ENCODE data around the gene CCDC158. TPM values are rescaled to one million over a fixed set of nuclear protein-coding genes. Genes with fewer than 3 reads are reported as not detected.
A peak's percentile ranks its signal among the peaks of the same experiment; 100 is the strongest.
"Not testable (repeated sequence)": the region's sequence is repeated elsewhere in the genome, so short reads cannot be mapped to it uniquely, and the experiment has no call there.

The CCDC158 gene
- total RNA-seq, 1 donor from 2014 or later = 0.51 TPM

DNA sequence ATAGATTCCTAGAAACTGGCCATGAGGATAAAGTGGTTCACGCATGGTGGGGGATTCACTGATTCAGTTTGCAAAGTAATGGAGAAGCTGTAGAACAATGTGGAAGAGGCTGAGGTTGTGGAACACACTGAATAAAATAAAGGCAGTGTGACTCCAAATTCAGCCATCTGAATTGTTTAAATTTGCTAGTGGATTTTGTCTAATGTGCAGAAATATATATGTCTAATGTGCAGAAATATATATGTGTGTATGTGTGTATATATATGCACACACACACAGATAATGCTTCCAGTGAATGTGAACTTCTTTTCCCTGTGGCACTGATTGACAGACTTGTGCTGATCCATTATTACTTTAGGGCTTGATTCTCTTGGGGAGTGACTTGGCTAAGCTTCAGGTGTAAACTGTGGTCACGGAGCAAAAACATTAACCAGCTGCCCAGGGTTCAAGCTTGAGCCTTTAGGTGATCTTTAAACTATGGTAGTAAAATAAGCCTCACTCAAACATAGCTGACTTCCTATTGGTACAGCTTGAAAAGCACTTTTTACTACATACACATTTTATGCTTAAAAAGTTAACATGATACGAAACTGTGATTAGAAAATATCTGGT is 110.9 kb downstream of the CCDC158 start:
- DNase-seq = no peak

DNA sequence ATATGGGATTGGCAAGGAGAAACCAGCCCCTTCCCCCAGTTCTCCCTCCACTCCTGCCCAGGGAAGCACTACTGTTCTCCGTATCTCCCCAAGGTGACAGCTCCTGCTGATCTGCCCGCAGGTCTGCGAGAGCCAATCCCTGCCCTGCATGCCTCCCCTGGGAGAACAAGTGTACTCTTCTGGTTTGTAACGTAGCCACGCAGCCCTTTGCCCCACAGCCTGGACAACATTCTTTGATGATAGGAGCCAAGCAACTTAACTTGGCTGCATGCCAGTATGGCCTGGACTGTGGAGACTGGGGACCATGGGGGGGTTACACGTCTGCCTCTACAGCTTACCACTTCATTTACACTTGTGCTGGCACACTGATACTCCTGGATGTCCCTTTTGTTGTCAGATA is 112.4 kb downstream of the CCDC158 start:
- DNase-seq = peak; percentile 70

DNA sequence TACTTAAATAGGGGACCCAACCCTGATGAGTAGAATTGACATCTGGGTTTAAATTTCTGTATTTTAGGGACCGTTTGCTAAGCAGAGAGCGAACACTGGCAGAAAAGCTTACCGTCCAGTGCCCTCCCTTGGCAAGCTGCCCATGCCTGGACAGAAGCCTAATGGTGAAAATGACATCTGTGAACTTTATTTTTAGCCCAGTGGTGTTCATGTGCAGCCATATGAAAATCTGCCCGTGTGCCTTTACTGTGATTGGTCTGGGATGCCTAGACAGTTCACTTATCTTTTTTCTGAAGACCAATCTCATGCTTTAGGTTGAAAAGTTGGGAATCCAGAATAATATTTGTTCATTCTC is 113.3 kb downstream of the CCDC158 start:
- peak; percentile 78 for DNase-seq

DNA sequence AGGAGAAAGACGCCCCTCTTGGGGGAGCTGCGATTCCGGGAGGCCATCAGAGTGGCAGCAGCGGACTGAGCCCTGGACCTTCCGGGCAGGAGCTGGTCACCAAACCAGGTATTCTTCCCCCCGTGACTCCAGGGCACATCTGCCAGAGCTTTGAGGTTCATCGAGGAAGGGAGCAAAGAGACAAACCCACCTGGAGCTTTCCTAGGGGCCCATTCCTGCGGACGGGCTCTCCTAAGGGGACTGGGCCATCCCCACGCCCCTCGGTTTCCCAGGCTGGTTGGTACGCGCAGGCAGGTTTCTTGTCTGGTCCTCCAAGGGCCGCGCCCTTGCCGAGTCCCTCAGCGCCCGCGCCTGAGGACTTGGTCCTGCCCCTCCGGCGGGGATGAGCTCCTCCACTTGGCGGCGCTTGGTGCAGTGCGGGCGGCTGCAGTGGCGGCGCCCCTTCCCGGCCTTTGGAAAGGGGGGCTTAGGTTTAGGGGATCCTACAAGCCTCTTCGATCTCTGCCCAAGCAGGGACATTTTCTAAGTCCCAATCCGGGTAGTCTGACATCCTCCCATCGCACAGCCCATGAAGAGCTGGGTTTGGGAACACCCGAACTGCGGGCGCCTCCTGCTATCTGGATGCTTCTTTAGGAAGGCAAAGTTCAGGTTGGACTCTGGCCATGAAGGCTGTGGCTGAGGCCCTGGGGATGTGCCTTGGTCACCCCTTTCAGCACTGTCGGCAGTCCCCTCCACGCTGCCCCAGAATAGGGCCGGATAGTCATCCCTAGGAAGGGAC is 113.9 kb downstream of the CCDC158 start:
- peak; percentile 66 for DNase-seq

DNA sequence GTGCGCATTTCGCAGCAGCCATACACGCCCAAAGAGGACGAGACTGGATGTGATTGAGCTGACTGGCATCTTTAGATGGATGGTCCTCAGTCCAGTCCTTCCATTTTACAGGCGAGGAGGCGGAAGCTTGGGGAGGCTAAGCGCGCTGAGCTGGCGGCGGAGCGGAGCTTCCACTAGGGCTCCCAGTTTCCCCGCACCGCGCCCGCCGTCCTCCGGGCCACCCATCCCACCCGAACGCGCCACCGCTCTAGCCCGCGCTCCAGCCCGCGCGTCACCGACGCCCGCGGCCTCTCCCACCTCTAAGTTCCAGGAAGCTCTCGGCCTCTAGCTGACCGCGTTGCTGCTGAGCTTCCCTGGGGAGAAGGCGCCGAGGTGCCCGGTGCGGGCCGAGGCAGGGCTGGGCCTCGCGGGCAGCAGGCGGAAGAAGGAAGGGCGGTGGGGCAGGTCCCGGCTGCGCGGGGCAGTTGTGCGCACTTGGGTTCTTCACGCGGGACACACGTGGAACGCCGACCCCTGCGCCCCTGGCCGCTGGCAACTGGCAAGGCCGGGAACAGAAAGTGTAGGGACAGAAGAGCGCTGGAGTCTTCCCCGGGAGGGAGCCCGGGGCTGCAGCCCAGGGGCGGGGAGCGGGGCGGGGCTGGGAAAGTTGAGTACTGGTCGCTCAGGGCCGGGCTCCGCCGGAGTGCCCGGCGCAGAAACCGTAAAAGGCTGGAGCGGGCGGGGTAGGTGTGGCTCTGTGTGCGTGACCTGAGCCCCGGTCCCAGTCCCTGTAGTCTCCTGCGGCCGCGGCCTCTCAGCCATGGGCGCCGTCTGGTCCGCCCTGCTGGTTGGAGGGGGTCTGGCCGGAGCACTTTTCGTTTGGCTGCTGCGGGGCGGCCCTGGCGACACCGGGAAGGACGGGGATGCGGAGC is 114.7 kb downstream of the CCDC158 start, which contains the start of gene STBD1:
Gene STBD1 (plus strand): TSS at position 763 of the 911 bp plus-strand sequence. CDS start 37 bp downstream, at position 800.
- peak; percentile 85 for DNase-seq

DNA sequence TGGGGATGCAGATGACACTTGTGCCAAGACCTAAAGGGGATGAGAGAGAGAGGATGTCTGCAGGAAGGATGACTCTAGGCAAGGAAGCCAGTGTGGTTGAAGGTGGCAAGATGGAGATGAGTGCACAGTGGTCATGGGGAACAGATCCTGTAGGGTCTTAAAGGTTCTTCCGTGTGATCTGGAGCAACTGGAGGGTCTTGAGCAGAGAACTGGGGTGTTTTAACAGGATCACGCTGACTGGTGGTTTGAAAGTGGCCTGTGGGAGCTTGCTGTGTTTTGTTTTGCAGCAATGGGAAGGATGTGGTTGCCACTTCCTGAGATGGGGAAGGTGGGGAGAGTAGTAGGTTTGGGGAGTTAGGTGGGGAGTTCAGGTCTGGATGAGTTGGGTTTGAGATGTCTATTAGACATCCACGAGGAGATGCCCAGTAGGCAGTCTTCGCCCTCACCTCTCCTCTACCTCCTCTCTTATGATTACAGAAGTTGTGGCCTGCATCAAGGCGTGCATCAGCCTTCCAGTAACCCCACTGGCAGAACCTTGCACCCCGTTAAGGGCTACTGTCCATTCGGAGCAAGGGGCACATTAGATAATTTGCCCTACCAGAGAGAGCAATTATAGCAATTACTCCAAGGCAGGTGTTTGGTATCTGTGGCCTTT is 115.8 kb downstream of the CCDC158 start:
- no peak for DNase-seq

DNA sequence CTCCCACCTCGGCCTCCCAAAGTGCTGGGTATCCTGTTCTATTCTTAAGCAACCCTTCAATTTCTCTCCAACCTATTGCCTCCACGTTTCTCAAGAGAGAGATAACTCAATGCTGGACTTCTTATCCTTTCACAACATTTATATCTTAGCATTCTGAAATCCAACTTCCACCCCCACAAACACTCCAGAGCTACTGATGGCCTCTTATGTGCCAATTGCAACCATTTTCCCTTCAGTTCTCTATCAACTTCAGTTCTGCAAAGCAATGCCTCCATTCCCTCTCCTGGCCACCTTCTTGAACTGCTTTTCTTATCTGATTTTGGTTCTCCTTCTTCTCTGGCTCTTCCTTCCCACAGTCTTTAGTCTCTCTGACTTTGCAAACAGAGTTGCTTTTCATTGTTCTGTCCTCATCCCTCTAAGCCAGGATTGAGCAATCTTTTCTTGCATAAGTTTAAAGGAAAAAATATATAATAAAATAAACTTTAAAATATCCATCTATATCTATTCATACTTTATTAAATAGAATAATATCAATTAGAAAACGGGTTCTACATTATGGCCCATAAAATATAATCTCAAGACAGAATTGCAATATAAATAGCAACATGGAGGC is 118.0 kb downstream of the CCDC158 start:
- no peak for DNase-seq

DNA sequence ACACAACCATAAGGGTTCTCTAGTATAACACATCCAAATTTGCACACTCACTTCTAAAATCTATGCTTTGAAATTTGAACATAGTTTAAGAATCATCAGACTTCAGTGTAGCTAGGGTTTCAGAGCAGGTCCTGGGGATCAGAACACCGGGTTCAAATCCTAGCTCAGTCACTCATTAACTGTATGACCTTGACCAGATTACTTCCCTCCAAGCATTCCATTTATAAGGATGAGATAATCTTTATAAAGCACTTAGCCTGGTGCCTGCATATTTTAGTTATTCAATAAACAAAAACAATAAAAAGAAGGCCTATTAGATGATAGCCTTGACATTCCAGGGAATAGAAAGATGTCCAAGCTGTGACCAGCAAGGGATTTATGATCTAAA is 119.2 kb downstream of the CCDC158 start:
- DNase-seq = no peak

DNA sequence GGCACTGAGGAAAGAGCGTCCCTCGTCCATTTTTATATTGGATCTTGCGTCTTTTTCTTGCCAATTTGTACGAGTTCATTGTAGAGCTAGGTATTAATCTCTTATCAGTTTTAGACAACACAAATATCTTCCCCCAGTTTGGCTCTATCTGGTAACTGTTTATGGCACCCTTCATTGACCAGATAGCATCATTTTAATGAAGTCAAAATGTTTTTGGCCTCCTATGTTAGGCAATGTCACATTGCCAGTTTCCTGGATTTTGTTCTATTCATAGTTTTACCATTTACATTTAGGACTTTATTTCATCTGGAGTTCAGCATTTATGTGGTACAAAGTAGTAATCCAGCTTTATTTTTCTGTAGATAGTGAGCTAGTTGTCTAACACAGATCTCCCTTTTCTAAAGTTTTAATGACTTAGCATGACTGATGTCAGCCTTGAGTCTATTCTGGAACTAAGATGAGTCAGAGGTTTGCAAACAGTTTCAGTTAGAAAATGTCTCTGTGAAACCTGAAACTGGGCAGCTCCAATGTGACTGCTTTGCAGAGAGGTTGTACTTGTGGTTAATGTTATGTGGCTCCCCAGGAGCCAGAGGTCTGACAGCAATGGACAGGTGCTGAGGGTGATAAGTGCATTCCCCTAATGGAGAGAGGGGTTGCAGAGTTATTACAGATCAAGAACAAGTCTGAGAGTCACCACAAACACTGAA is 119.7 kb downstream of the CCDC158 start:
- peak; percentile 75 for DNase-seq

DNA sequence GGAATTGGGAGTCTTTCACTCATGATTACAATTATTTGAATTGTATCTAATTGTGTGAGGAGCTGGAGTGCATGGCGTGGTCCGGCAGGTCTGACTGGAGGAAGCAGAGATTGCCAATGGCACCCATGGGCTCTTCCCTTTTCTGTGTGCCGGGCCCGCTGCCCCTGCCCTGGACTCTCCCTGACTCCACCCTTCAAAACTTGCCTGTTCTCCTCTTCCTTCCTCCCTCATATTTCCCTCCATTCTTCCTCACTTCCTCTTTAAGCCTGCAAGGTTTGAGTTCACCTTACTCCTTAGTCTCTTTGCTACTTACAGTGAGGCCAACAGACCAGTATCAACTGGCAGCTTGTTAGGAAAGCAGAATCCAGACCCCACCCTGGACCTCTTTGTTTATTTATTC is 120.9 kb downstream of the CCDC158 start:
- no peak for DNase-seq

DNA sequence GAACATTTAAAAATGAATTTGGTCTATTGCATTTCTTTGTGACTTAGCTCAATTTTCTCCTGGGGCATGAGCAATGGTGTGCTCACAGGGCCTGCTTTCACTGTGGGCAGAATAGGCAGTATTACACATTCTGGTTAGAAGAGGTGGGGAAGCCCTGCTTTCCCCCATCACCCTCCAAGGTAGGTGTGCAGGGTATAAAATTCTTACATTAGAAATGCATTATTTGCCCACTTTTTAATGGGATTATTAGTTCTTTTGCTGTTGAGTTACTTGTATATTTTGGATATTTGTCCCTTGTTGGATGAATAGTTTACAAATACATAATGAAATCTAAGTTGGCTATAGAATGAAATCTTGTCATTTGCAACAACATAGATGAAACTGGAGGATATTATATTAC is 122.7 kb downstream of the CCDC158 start:
- DNase-seq = no peak

DNA sequence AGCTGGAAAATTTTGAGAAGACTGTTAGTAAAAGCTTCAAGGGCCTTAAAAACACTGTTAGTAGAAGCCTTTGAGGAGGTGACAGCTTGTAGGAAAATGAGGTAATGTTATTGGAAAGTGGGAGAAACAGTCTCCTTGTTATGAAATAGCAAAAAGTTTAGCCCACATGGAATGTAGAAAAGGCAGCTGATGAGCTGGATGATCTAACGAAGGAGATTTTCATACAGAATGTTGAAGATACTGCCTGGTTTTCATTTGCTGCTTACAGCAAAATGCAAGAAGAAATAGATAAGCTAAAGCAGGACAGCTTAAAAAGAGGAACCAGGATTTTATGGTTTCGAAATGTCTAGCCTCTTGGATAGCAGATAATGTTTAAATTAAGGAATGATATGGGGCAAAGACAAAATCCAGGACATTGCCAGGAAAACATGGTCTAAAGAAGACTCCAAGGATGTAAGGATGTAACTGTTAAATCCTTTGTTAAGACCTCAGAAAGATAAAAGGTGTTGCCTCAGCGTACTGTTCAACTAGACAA is 124.6 kb downstream of the CCDC158 start:
- no peak for DNase-seq

DNA sequence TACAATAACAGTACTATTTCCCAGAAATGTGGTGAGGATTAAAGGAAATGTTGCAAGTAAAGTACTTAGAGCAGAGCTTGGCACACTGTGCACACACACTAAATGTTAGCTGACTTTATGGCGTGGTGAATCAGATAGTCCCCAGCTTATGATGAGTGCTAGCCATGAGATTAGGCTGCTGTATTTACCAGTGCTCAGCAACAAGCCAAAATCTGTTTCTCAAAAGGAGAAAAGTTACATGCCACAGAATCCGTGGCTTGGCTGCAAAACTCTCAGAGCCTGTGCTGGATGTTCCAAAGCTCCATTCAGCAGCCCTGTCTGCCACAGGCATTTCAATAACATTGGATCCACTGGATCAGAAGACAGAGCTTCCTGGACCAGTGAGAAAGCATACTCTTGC is 127.2 kb downstream of the CCDC158 start:
- DNase-seq = no peak

DNA sequence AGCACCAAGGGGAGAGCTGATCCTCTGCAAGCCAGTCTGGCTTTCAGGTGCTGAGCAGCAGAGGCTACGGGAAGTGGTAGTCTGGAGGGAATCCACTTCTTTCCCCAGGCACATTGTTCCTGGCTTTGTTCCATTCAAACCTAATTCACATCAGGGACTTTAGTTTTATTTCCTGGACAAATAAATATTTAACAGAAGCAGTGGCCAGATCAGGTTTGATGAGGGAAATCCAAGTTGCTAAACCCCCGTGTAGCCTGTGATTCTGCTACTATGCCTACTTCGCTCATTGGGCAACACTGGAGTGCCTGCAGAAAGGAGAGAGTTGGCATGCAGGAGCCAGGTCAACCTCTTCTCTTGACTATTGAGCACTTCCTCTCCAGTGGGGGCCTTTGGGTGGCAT is 128.2 kb downstream of the CCDC158 start:
- DNase-seq = no peak

DNA sequence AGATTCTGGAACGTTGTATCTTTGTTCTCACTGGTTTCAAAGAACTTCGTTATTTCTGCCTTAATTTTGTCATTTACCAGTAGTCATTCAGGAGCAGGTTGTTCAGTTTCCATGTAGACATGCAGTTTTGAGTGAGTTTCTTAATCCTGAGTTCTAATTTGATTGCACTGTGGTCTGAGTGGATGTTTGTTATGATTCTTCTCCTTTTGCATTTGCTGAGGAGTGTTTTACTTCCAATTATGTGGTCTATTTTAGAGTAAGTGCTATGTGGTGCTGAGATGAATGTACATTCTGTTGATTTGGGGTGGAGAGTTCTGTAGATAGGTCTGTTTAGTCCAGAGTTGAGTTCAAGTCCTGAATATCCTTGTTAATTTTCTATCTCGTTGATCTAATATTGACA is 133.1 kb downstream of the CCDC158 start:
- not testable (repeated sequence) for DNase-seq

DNA sequence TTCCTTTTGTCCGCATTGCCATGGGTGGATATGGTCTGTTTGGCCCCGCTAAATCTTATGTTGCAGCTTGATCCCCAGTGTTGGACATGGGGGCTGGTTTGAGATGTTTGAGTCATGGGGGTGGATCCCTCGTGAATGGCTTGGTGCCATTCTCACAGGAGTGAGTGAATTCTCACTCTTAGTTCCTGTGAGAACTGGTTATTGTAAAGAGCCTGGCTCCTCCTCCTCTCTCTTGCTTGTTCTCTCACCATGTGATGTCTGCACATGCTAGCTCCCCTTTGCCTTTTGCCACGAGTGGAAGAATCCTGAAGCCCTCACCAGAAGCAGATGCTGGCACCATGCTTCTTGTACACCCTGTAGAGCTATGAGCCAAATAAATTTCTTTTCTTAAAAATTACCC is 137.0 kb downstream of the CCDC158 start:
- DNase-seq = no peak

DNA sequence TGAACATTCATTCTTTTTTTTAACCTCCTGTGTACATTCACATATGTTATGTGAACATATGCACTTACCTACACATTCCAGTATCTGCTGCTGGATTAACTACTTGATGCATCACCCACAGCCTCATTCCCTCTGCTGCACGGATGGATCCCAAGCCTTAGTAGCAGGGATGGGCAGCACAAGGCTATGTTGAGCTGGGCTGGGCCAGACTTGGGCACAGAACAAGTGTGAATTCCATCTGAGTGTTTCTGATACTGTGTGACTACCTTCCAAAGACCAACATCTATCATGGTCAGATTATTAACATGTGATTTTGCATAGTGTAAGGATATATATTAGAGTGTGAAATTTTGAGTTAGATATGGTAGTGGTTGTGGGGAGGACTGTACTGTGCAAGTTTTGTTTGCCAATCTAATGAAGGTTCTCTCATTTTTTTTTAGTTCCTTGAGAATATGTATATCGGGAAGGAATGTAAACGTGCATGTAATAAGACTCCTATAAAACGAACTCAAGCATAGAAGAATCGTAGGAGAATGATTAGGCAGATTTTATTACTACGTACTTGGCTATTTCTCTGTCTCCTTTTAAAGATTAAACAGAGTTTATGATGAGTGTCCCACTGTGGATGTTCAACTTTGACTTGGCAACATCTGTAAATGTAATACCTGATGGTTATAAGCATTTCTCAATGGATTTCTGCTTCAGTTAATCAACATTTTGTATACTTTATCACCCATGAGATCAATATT is 137.8 kb downstream of the CCDC158 start:
- no peak for DNase-seq

DNA sequence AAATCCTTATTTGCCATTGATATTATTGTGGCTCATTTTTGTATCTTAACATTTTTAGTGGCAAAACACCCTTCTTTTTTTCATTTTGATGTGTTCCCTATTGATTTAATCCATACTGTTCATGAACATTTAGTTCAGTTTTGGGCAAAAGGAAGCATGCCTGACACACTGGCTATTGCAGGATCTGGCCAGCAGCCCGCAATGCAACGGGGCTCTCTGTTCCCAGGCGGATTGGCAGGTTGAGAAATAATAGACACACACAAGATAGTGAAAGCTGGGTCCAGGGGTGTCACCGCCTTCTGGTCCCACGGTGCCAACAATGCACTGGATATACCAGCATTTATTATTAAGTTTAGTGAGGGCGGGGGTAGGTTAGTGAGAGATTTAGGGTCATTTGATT is 139.3 kb downstream of the CCDC158 start:
- DNase-seq = not testable (repeated sequence)

DNA sequence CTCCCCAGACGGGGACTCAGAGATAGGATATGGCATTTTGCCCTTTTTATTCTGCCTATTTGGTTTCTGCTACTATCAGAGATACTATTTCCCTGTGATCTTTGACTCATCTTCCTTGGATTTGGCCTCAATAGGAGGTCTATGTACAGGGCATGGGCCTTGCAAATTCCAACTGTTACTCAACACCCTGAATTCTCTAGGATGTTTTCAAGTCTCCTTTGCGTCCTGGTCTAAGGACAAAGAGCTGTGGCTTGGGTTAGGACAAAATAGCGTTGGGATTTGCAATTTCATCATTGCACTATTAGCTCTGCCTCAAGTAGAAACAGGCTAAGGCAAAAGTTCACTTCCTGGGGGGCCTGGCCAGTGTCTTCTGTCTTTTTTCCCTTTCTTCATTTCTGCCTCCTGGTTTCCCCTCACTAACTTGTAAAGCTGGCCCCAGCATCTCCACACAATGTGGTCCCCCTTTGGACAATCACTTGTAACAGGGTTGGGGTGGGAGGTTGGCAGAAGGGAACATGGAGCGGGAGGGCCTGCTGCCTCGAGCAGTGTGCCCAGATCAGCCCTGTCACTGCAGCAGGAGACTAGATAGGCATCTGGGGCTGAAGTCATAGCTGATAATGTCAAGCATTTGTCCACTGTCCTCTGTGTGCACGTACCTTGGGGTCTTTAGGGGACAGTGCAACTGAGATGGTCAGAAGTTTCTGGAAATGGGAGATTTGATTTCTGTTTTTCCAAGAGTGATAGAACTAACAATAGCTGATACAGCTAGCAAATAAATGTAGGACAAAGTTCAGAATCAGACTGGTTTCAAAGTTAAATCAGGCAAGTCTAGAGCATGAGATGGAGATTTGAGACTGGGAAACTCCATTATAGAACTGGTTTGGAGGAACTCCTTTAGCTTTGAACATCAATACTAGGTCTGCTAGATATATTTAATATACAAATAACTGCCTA is 140.2 kb downstream of the CCDC158 start:
- DNase-seq = no peak

Measured in tongue (tissue), 2 donors.